Gastrocnemius medialis (tissue), 4 donors: ENCODE data around the gene PPP4C. TPM values are rescaled to one million over a fixed set of nuclear protein-coding genes. Genes with fewer than 3 reads are reported as not detected.

Experiments used
- ATAC-seq, 2 donors: fragments of 150-250 bp; one replicate each; pipeline ENCODE4 v1.9.1; 2016
- DNase-seq, 2 donors: peaks; one replicate each; pipeline ENCODE4 v3.0.0-alpha.2; 2019
- H3K27ac ChIP-seq, 4 donors: fragments of 200-600 bp; sonication (generic); 1 replicate in 1 of 4; 2 replicates in 3 of 4; pipeline ENCODE4 v1.5.1; 2016 to 2018; ENCODE audit warnings: mild to moderate bottlenecking in 2 of 4, moderate library complexity in 1 of 4
- H3K27me3 ChIP-seq, 3 donors: fragments of 200-600 bp; sonication (generic) in 2 of 3; 1 replicate in 1 of 3; 2 replicates in 2 of 3; pipeline versions ENCODE4 v1.5.1 to v1.6.0; 2016 to 2019; ENCODE audit warnings: mild to moderate bottlenecking in 1 of 3, moderate library complexity in 1 of 3
- H3K36me3 ChIP-seq, 2 donors: fragments of 200-600 bp; sonication (generic) in 1 of 2; one replicate each; pipeline ENCODE4 v1.5.1; 2017 to 2018
- H3K4me1 ChIP-seq, 2 donors: fragments of 200-600 bp; sonication (generic) in 1 of 2; one replicate each; pipeline ENCODE4 v1.5.1; 2016 to 2017; ENCODE audit warnings: mild to moderate bottlenecking in 2 of 2
- H3K4me3 ChIP-seq, 4 donors: fragments of 200-600 bp; sonication (generic) in 3 of 4; 1 replicate in 1 of 4; 2 replicates in 3 of 4; pipeline ENCODE4 v1.5.1; 2016 to 2019; ENCODE audit warnings: mild to moderate bottlenecking in 2 of 4
- H3K9me3 ChIP-seq, 3 donors: fragments of 200-600 bp; sonication (generic) in 2 of 3; 1 replicate in 1 of 3; 2 replicates in 2 of 3; pipeline ENCODE4 v1.5.1; 2016 to 2019
- CTCF ChIP-seq, 5 experiments: fragments of 450-650 bp in 3 of 5; fragments of 200-600 bp in 2 of 5; sonication (generic) in 2 of 5; IDR thresholded peaks in 4 of 5; conservative IDR thresholded peaks in 1 of 5; 1 replicate in 4 of 5; 2 replicates in 1 of 5; pipeline ENCODE4 v1.5.1; 2016 to 2019; ENCODE audit warnings: antibody characterized with exemption in 5 of 5, mild to moderate bottlenecking in 3 of 5, moderate library complexity in 3 of 5
- POLR2A ChIP-seq, 2 donors: fragments of 450-650 bp; IDR thresholded peaks; one replicate each; pipeline ENCODE4 v1.6.1; 2017; ENCODE audit warnings: antibody characterized with exemption in 2 of 2, mild to moderate bottlenecking in 2 of 2, moderate library complexity in 2 of 2
- in situ Hi-C, 4 donors: fragments of 200-750 bp; cut with MboI; loops; one replicate each; pipeline versions ENCODE4 v1.15.0 to v1.8.0; 2017; ENCODE audit warnings: low sequenced_read_pairs in 4 of 4
- intact Hi-C: fragments of 100-400 bp; cut with DNase I; formaldehyde crosslinking; loops from one replicate; pipeline ENCODE4 v1.15.1; 2023; ENCODE audit warnings: low total_unique reads
- total RNA-seq, 4 donors: library from RNA; depleted of rRNA; stranded (reverse); fragments of >200 nt; gene quantifications; one replicate each; pipeline versions ENCODE4 v1.1.0 to v1.2.3, GENCODE V29; 2016

The PPP4C gene
- total RNA-seq, 4 donors from 2014 or later, result 23.8 to 64.3 (median 44.7) TPM

- H3K4me1 ChIP-seq, result peaks cover 39 to 44% of the 10 kb centered on the region in 2 donors
- intact Hi-C loops, result loop anchor here (1.0 to 10.0 kb wide), 4 partner anchors 27 to 283 kb away; partner anchors contain the start of genes MAPK3, MYL11 and TBC1D10B
- H3K27me3 ChIP-seq, result no peaks in the 10 kb centered on the region
- in situ Hi-C loops, result loop anchor here in 1 of 4 donors (25.0 kb wide), 1 partner anchor 271 kb away; the partner anchor contains the start of genes CD2BP2, MYL11 and TBC1D10B
- no peaks in the 10 kb centered on the region for H3K9me3 ChIP-seq
- peak within 1 kb of the TSS; percentile 89 to 99 (median 96) for H3K27ac ChIP-seq
- ATAC-seq (peak; percentile 76 to 78), DNase-seq (peak; percentile 88 to 90)
- TF ChIP-seq POLR2A (IDR thresholded peaks at IDR 0.05) (peak; percentile 4 to 20), CTCF (IDR thresholded peaks at IDR 0.05 in 4 of 5, conservative IDR thresholded peaks at IDR 0.05 in 1 of 5) (peak; percentile 80 to 89 (median 87))
- peak within 1 kb of the TSS; percentile 45 to 83 (median 69) for H3K4me3 ChIP-seq
- peaks cover 0 to 22% of the 10 kb centered on the region in 2 donors for H3K36me3 ChIP-seq
Measured at GRCh38 chr16:30091474-30092372, 15.9 kb downstream of the PPP4C start, which contains the start of gene TBX6. TBX6 (minus strand) TSS chr16:30091924; CDS start chr16:30091193, 731 bp downstream.

DNA sequence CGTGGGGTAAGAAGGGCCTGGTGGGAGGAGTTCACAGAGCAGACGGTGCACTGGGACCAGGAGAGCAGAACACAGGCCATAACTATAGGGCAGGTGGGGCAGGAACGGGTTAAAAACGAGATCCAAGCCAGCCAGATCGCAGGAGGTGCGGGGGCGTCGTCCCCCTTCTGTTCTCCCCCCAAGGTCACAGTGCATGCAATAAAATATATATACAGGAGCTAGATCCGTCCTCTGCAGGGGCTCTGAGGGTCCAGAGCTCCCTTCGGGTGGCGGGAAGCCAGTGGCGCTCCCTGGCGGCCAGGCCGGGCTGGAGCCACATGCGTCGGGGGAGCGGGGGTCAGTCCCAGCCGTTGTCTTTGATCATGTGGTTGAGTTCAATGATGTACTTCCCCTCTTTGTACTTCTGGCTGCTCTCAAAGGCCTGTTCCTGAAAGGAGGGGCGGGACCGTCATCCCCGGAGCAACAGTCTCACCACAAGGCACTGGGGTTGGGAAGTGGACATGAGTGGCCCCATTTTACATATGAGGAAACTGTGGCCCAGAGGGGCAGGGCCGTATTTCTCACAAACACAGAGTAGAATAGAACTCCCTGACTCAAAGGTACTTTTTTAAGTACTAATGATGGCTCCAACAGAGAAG is 16.7 kb downstream of the PPP4C start:
- peak; percentile 60 to 73 for DNase-seq
- Histone ChIP-seq H3K4me1 (peaks cover 39 to 44% of the 10 kb centered on the region in 2 donors), H3K27ac (peak overlapping the region; percentile 89 to 99 (median 96)), H3K9me3 (no peaks in the 10 kb centered on the region), H3K27me3 (no peaks in the 10 kb centered on the region), H3K4me3 (peak overlapping the region; percentile 45 to 83 (median 69)), H3K36me3 (peaks cover 0 to 22% of the 10 kb centered on the region in 2 donors)
- in situ Hi-C loops, result loop anchor here in 1 of 4 donors (25.0 kb wide), 1 partner anchor 270 kb away; the partner anchor contains the start of genes CD2BP2, MYL11 and TBC1D10B
- ATAC-seq, result peak; percentile 11 to 32
- intact Hi-C loops, result loop anchor here (1.0 to 10.0 kb wide), 4 partner anchors 28 to 282 kb away; partner anchors contain the start of genes MAPK3, MYL11 and TBC1D10B
- peak in 1 of 2 donors; percentile 14 for TF ChIP-seq POLR2A (IDR thresholded peaks at IDR 0.05)
- peak; percentile 53 to 66 (median 63) for TF ChIP-seq CTCF (IDR thresholded peaks at IDR 0.05 in 4 of 5, conservative IDR thresholded peaks at IDR 0.05 in 1 of 5)

DNA sequence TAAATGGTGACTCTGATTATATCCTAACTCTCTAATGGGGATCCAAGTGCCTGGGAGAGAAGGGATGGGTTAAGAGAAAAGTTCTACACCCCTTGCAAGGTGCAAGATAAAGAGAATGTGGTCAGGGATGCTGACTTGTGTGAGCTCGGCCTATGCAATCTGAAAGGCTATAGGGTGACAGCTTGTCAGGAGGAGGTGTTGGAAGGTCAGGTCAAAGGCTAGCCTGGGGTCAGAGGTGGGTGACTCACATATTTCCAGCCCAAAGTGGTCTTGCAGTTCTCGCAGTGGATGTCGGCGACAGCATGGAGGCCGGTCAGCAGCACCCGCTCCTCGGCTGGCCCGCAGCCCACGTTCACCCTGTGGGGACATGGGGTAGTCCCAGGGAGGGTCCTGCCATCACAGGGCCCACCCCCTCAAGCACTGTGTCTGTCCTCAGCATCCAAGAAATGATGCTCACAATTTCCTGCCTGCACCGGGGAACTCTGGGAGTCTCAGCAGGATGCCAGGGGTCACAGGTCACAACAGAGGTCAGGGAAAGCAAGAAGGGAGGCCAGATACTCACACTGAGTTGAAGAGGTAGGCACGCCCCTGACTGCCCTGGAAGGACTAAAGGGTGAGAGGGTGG is 18.9 kb downstream of the PPP4C start:
- Histone ChIP-seq H3K27ac (peak overlapping the region; percentile 89 to 99 (median 96)), H3K4me1 (peaks cover 39 to 40% of the 10 kb centered on the region in 2 donors), H3K9me3 (no peaks in the 10 kb centered on the region), H3K4me3 (peak overlapping the region; percentile 68 to 87 (median 82)), H3K27me3 (no peaks in the 10 kb centered on the region), H3K36me3 (peaks cover 0 to 22% of the 10 kb centered on the region in 2 donors)
- in situ Hi-C loops (loop anchor here in 1 of 4 donors (25.0 kb wide), 1 partner anchor 268 kb away; the partner anchor contains the start of genes CD2BP2, MYL11 and TBC1D10B), intact Hi-C loops (loop anchor here (10.0 kb wide), 1 partner anchor 280 kb away; the partner anchor contains the start of genes MYL11 and TBC1D10B)
- TF ChIP-seq CTCF (IDR thresholded peaks at IDR 0.05 in 4 of 5, conservative IDR thresholded peaks at IDR 0.05 in 1 of 5), result no peak
- TF ChIP-seq POLR2A (IDR thresholded peaks at IDR 0.05), result no peak
- DNase-seq (no peak), ATAC-seq (no peak)
